GM18520 (cell line): Measurements from ENCODE around the gene ARMC5.
"Not testable (repeated sequence)": the region's sequence is repeated elsewhere in the genome, so short reads cannot be mapped to it uniquely, and the experiment has no call there.

Experiments used
- ATAC-seq: cut with Tn5 transposase; IDR thresholded peaks from one replicate; pipeline ENCODE4 v1.9.1; 2021; ENCODE audit not compliant: unreplicated experiment

ARMC5 gene

GRCh38 chr16:31458844-31459686 is at the start of gene ARMC5:
TSS of gene ARMC5 (plus strand) at chr16:31459501. CDS start at chr16:31459525, 24 bp downstream.
- ATAC-seq: peak; percentile 71

- ATAC-seq: no peak
Observed at GRCh38 chr16:31410082-31410481, 49.2 kb upstream of the ARMC5 start.

- ATAC-seq: no peak
Observed at GRCh38 chr16:31411024-31411844, 48.1 kb upstream of the ARMC5 start.

GRCh38 chr16:31412750-31413149 is 46.6 kb upstream of the ARMC5 start:
- no peak for ATAC-seq

- no peak for ATAC-seq
Observed at GRCh38 chr16:31413381-31413780, 45.9 kb upstream of the ARMC5 start.

GRCh38 chr16:31413943-31414342 is 45.4 kb upstream of the ARMC5 start:
- ATAC-seq: no peak

- no peak for ATAC-seq
Observed at GRCh38 chr16:31414706-31415105, 44.6 kb upstream of the ARMC5 start.

GRCh38 chr16:31416371-31416770 is 42.9 kb upstream of the ARMC5 start:
- ATAC-seq: no peak

- not testable (repeated sequence) for ATAC-seq
Observed at GRCh38 chr16:31417036-31417435, 42.3 kb upstream of the ARMC5 start.

GRCh38 chr16:31417916-31418315 is 41.4 kb upstream of the ARMC5 start:
- no peak for ATAC-seq

GRCh38 chr16:31420037-31420436 is 39.3 kb upstream of the ARMC5 start:
- no peak for ATAC-seq

GRCh38 chr16:31421587-31421986 is 37.7 kb upstream of the ARMC5 start:
- no peak for ATAC-seq

GRCh38 chr16:31423241-31423640 is 36.1 kb upstream of the ARMC5 start:
- ATAC-seq: no peak

- ATAC-seq: no peak
Observed at GRCh38 chr16:31423801-31424200, 35.5 kb upstream of the ARMC5 start.

- ATAC-seq: no peak
Observed at GRCh38 chr16:31427441-31428278, 31.6 kb upstream of the ARMC5 start.

- no peak for ATAC-seq
Observed at GRCh38 chr16:31428279-31428597, 31.1 kb upstream of the ARMC5 start, which contains the start of gene COX6A2. TSS of gene COX6A2 (minus strand) at chr16:31428360. CDS start at chr16:31428325, 35 bp downstream.

GRCh38 chr16:31428638-31429247 is 30.6 kb upstream of the ARMC5 start:
- ATAC-seq: no peak

GRCh38 chr16:31429314-31429713 is 30.0 kb upstream of the ARMC5 start:
- no peak for ATAC-seq

- no peak for ATAC-seq
Observed at GRCh38 chr16:31429796-31430195, 29.5 kb upstream of the ARMC5 start.

- no peak for ATAC-seq
Observed at GRCh38 chr16:31430380-31431052, 28.8 kb upstream of the ARMC5 start.
